ENCODE data around the gene NR0B2. TPM values are rescaled to one million over a fixed set of nuclear protein-coding genes. Genes with fewer than 3 reads are reported as not detected.

Gene NR0B2
- total and polyA plus RNA-seq, 2 of the 13 experiments (the other 11 are each of a cell fraction or from before 2014, with no cell fraction given) = 72.5 to 133 TPM

DNA sequence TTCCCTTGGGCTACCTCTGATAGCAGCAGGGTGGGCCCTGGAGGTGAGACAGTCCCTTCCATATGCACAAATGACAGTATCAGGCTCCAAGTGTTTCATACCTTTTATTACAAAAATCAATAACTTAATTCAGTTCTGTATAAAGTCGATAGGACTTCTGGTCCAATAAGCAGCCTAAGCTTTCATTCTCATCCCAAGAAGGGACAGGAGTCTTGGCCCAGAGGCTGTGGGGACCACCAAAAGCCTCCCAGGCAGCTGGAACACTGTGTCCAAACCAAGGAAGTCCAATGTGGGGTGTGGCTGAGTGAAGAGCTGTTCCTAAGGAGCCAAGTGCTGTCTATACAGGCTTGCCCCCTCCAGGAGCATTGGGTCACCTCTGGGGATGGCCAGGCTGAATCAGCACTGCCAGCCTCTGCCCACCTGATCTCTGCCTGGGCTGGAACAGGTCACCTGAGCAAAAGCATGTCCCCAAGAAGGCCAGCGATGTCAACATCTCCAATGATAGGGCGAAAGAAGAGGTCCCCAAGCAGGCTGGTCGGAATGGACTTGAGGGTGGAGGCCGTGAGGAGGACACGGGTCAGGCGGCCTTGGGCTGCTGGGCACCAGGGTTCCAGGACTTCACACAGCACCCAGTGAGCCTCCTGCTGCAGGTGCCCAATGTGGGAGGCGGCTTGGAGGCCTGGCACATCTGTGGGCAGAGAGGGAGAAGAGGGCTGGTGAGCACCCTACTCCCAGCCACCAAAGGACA, 2.2 kb downstream of the NR0B2 start:
- Histone ChIP-seq H3K9ac (ENCODE audit: insufficient read depth, low read depth, low read length) (peak overlapping the region; percentile 98), H3K4me1 (ENCODE audit: insufficient read depth, low read length) (peaks cover 70% of the 10 kb centered on the region), H3K36me3 (replicated peaks in 1 of 2; ENCODE audit: control insufficient read depth in 1 of 2, insufficient read depth in 2 of 2, low read length in 2 of 2) (peaks cover 3 to 8% of the 10 kb centered on the region in 2 experiments; a peak in 3 of 5 replicates), H3K27ac (ENCODE audit: extremely low read length, insufficient read depth, low read length) (peak overlapping the region; percentile 96), H3K27me3 (ENCODE audit: control insufficient read depth in 1 of 2, insufficient read depth in 2 of 2, low read length in 2 of 2) (no peaks in the 10 kb centered on the region; a peak in 1 of 5 replicates), H3K79me2 (ENCODE audit: insufficient read depth, low read length) (peaks cover 30% of the 10 kb centered on the region), H4K20me1 (ENCODE audit: insufficient read depth, low read length) (peaks cover 16% of the 10 kb centered on the region; the same call in 1 of the 2 replicates), H2AFZ (ENCODE audit: low read length) (no peak overlapping the region), H3K4me2 (ENCODE audit: low read depth, low read length) (peak overlapping the region; percentile 93), H3K9me3 (ENCODE audit: low read length) (no peaks in the 10 kb centered on the region), H3K4me3 (replicated peaks in 1 of 3; ENCODE audit: insufficient read depth in 1 of 3, low read depth in 2 of 3, low read length in 3 of 3) (peak overlapping the region; percentile 75 to 97 (median 92))
- in situ Hi-C loops (cut with HindIII; ENCODE audit: extremely low pct_ligation_motif_present, low pct_unique_long_range_greater_than_20kb) = loop anchor here (5.0 kb wide), 1 partner anchor 81 kb away; the partner anchor contains the start of gene TRNP1
- intact Hi-C loops (cut with micrococcal nuclease; ENCODE audit: unreplicated experiment) = loop anchor here (1.0 kb wide), 1 partner anchor 34 kb away; no protein-coding TSS in a partner anchor
- POLR2A ChIA-PET = interaction anchor here (0.9 to 11.5 kb wide), 5 partner anchors 13 to 80 kb away, joined by 4 to 371 read pairs (median 61); partner anchors contain the start of genes GPATCH3 and KDF1
- ATAC-seq = no peak
- no TSS peak for BruUV-seq (replicated peaks)
- no peak for DNase-seq (ENCODE audit: low spot score)
- CTCF ChIA-PET (ENCODE audit: low intra/inter-chr PET ratio, low total read pairs) = no interaction called here
- WGBS (ENCODE audit: low lambda C conversion rate) = 56% methylated on average over 7 of the region's 8 CpGs
- no peak for FAIRE-seq
- TF ChIP-seq ZNF776 (CRISPR knock-in tag; IDR thresholded peaks at IDR 0.05) = no peak
- TF ChIP-seq SOX13 (IDR thresholded peaks at IDR 0.05) = no peak
- TF ChIP-seq SOX13 (CRISPR knock-in tag; conservative IDR thresholded peaks at IDR 0.05 in 1 of 2, IDR thresholded peaks at IDR 0.05 in 1 of 2) = no peak
- TF ChIP-seq, protein P1, sequence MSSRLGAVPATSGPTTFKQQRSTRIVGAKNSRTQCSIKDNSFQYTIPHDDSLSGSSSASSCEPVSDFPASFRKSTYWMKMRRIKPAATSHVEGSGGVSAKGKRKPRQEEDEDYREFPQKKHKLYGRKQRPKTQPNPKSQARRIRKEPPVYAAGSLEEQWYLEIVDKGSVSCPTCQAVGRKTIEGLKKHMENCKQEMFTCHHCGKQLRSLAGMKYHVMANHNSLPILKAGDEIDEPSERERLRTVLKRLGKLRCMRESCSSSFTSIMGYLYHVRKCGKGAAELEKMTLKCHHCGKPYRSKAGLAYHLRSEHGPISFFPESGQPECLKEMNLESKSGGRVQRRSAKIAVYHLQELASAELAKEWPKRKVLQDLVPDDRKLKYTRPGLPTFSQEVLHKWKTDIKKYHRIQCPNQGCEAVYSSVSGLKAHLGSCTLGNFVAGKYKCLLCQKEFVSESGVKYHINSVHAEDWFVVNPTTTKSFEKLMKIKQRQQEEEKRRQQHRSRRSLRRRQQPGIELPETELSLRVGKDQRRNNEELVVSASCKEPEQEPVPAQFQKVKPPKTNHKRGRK (CRISPR knock-in tag; IDR thresholded peaks at IDR 0.05) = no peak
- TF ChIP-seq, protein P2, sequence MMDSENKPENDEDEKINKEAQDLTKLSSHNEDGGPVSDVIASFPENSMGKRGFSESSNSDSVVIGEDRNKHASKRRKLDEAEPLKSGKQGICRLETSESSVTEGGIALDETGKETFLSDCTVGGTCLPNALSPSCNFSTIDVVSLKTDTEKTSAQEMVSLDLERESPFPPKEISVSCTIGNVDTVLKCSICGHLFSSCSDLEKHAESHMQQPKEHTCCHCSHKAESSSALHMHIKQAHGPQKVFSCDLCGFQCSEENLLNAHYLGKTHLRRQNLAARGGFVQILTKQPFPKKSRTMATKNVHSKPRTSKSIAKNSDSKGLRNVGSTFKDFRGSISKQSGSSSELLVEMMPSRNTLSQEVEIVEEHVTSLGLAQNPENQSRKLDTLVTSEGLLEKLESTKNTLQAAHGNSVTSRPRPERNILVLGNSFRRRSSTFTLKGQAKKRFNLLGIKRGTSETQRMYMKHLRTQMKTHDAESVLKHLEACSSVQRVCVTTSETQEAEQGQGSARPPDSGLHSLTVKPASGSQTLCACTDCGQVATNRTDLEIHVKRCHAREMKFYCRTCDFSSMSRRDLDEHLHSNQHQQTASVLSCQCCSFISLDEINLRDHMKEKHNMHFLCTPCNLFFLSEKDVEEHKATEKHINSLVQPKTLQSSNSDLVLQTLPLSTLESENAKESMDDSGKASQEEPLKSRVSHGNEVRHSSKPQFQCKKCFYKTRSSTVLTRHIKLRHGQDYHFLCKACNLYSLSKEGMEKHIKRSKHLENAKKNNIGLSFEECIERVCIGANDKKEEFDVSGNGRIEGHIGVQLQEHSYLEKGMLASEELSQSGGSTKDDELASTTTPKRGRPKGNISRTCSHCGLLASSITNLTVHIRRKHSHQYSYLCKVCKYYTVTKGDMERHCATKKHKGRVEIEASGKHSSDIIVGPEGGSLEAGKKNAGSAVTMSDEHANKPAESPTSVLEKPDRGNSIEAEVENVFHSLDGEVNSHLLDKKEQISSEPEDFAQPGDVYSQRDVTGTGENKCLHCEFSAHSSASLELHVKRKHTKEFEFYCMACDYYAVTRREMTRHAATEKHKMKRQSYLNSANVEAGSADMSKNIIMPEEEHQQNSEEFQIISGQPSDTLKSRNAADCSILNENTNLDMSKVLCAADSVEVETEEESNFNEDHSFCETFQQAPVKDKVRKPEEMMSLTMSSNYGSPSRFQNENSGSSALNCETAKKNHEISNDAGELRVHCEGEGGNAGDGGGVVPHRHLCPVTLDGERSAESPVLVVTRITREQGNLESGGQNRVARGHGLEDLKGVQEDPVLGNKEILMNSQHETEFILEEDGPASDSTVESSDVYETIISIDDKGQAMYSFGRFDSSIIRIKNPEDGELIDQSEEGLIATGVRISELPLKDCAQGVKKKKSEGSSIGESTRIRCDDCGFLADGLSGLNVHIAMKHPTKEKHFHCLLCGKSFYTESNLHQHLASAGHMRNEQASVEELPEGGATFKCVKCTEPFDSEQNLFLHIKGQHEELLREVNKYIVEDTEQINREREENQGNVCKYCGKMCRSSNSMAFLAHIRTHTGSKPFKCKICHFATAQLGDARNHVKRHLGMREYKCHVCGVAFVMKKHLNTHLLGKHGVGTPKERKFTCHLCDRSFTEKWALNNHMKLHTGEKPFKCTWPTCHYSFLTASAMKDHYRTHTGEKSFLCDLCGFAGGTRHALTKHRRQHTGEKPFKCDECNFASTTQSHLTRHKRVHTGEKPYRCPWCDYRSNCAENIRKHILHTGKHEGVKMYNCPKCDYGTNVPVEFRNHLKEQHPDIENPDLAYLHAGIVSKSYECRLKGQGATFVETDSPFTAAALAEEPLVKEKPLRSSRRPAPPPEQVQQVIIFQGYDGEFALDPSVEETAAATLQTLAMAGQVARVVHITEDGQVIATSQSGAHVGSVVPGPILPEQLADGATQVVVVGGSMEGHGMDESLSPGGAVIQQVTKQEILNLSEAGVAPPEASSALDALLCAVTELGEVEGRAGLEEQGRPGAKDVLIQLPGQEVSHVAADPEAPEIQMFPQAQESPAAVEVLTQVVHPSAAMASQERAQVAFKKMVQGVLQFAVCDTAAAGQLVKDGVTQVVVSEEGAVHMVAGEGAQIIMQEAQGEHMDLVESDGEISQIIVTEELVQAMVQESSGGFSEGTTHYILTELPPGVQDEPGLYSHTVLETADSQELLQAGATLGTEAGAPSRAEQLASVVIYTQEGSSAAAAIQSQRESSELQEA (CRISPR knock-in tag; IDR thresholded peaks at IDR 0.05; ENCODE audit: not compliant biosample characterization) = no peak
- no peak for TF ChIP-seq ZNF570 (CRISPR knock-in tag; IDR thresholded peaks at IDR 0.05; ENCODE audit: borderline replicate concordance)
- TF ChIP-seq ZNF577 (CRISPR knock-in tag; IDR thresholded peaks at IDR 0.05; ENCODE audit: borderline replicate concordance, low read depth) = no peak
- TF ChIP-seq, protein P3, sequence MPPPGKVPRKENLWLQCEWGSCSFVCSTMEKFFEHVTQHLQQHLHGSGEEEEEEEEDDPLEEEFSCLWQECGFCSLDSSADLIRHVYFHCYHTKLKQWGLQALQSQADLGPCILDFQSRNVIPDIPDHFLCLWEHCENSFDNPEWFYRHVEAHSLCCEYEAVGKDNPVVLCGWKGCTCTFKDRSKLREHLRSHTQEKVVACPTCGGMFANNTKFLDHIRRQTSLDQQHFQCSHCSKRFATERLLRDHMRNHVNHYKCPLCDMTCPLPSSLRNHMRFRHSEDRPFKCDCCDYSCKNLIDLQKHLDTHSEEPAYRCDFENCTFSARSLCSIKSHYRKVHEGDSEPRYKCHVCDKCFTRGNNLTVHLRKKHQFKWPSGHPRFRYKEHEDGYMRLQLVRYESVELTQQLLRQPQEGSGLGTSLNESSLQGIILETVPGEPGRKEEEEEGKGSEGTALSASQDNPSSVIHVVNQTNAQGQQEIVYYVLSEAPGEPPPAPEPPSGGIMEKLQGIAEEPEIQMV (CRISPR knock-in tag; IDR thresholded peaks at IDR 0.05; ENCODE audit: low read depth) = 0 out of 2 replicates have a peak, but pooled peaks have one; percentile 67
- no peak for TF ChIP-seq KLF9 (CRISPR knock-in tag; IDR thresholded peaks at IDR 0.05; ENCODE audit: low read depth)
- TF ChIP-seq FLYWCH1 (CRISPR knock-in tag; IDR thresholded peaks at IDR 0.05) = no peak

All from HepG2 (cell line).